ENCODE data around the gene GRM5.

GRCh38 chr11:88799771-88800500 is 265.8 kb downstream of the GRM5 start:
- TF ChIP-seq SIN3A (IDR thresholded peaks at IDR 0.05; ENCODE audit: borderline replicate concordance, insufficient read depth, low read length) (no peak), POLR2AphosphoS5 (IDR thresholded peaks at IDR 0.05; ENCODE audit: low read depth, low read length) (no peak)
